Left ventricle myocardium superior (tissue), 1 donor: Measurements from ENCODE around the gene DOCK1. TPM values are rescaled to one million over a fixed set of nuclear protein-coding genes. Genes with fewer than 3 reads are reported as not detected.
"Not testable (repeated sequence)": the region's sequence is repeated elsewhere in the genome, so short reads cannot be mapped to it uniquely, and the experiment has no call there.

Experiments used
- ATAC-seq: fragments of 200-7000 bp; cut with Tn5 transposase; one replicate; pipeline ENCODE4 v1.9.1; 2020; ENCODE audit warnings: mild to moderate bottlenecking, moderate library complexity
- DNase-seq: peaks from one replicate; pipeline ENCODE4 v3.0.0-alpha.2; 2020
- intact Hi-C: fragments of 100-400 bp; cut with micrococcal nuclease; formaldehyde crosslinking; loops from one replicate; pipeline ENCODE4 v1.11.0; 2022
- total RNA-seq: library from RNA; stranded (reverse); fragmentation: NEBNext Ultra II Directional; extraction: Animal tissue kit (Norgen Biotek cat#: 25700); gene quantifications from one replicate; pipeline ENCODE4 v1.2.1, GENCODE V29; 2021
- donor health status: DM: no; HTN: yes; CAD: no; lungs with severe emphysema.

The DOCK1 gene
- total RNA-seq, 1 donor from 2014 or later, result 16.3 TPM

DNA sequence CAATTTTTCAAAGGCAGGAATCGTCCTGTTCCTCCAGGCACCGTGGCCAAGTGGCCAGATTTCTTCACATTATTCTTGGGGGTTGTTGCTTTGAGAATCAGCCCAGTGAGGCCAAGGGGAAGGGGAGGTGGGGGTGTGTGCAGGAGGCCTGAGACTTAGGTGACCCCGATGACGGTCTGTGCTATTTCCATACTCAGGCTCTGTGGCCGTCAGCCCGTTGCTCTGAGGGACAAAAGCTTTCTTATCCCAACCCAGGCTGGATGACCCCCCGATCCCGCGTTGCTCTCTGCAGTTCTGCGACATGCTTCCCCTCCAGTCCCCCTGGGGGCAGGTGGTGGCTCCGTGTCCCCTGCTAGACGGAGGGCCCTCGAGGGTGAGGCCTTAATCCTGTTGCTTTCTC, 14.2 kb downstream of the DOCK1 start:
- intact Hi-C loops, result no loop called here
- no peak for ATAC-seq
- DNase-seq, result no peak

DNA sequence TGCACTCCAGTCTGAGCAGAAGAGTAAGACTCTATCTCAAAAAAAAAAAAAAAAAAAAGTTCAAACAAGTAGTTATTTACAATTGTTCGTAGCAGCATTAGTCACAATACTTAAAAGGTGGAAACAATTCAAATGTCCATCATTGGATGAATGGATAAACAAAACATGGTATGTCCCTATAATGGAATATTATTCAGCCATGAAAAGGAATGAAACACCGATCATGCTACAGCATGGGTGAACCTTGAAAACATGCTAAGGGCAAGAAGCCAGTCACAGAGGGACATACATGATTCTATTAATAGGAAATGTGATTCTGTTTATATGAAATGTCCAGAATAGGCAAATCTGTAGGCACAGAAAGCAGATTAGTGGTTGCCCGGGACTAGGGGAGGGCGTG, 15.9 kb downstream of the DOCK1 start:
- ATAC-seq (no peak), DNase-seq (no peak)
- intact Hi-C loops, result no loop called here

GRCh38 chr10:126921974-126922525, 16.8 kb downstream of the DOCK1 start:
- ATAC-seq, result no peak
- intact Hi-C loops, result no loop called here
- no peak for DNase-seq

GRCh38 chr10:126924180-126924914, 19.1 kb downstream of the DOCK1 start:
- no peak for ATAC-seq
- intact Hi-C loops, result no loop called here
- no peak for DNase-seq

- intact Hi-C loops, result no loop called here
- ATAC-seq (no peak), DNase-seq (no peak)
Observed at GRCh38 chr10:126924915-126925300, 19.7 kb downstream of the DOCK1 start.

GRCh38 chr10:126926568-126926967, 21.3 kb downstream of the DOCK1 start:
- intact Hi-C loops, result no loop called here
- ATAC-seq, result no peak
- DNase-seq, result no peak

DNA sequence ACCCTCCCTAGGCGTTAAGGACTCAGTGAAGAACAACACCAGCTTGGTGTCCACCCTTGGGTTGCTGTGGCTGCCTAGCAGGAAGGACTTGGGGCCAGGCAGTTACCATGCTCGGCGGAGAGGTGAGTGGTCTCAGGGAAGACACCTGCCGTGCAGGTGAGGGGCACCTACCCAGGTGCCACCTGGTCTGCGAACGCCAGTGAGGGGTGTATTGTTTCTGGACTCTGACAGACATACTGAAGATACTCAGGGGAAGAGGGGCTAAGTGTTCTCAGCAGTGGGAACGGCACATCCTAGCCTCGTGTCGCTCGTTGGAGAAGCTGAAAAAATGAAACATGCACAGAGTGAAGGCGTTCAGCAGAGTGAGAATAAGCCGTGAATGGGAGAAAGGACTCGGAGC, 22.6 kb downstream of the DOCK1 start:
- DNase-seq, result no peak
- intact Hi-C loops, result no loop called here
- ATAC-seq, result no peak

GRCh38 chr10:126928274-126928673, 23.0 kb downstream of the DOCK1 start:
- peak; percentile 68 for ATAC-seq
- intact Hi-C loops, result no loop called here

DNA sequence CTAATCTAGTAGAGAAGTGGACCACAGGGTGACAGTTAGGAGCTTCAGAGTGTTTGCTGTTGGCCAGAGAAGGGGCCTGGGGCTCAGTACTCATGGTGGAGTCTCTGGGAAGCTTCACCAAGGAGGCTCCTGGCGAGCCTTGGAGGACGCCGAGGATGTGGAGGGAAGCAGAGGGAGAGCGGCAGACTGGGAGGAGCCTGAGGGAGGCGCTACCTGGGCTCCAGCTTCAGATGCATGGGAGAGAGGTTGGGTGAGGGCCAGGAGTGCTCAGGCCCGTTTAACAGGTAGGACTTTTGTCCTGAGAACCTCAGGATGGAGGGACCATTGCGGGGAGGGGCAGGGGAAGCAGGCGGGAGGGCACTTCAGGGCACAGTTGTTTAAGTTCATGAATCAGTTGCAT, 24.2 kb downstream of the DOCK1 start:
- DNase-seq (no peak), ATAC-seq (no peak)
- intact Hi-C loops, result no loop called here

More at GRCh38 chr10:126928274-126928673, 23.0 kb downstream of the DOCK1 start:
- DNase-seq, result peak; percentile 51

- no peak for ATAC-seq
- DNase-seq, result no peak
- intact Hi-C loops, result no loop called here
Observed at GRCh38 chr10:126930131-126930882, 25.1 kb downstream of the DOCK1 start.

- DNase-seq (no peak), ATAC-seq (peak; percentile 61)
- intact Hi-C loops, result no loop called here
Observed at GRCh38 chr10:126930883-126931503, 25.8 kb downstream of the DOCK1 start.

- peak; percentile 27 for ATAC-seq
Observed at GRCh38 chr10:126931544-126931943, 26.3 kb downstream of the DOCK1 start.

GRCh38 chr10:126932516-126932915, 27.3 kb downstream of the DOCK1 start:
- DNase-seq, result no peak
- ATAC-seq, result no peak
- intact Hi-C loops, result no loop called here

More at GRCh38 chr10:126931544-126931943, 26.3 kb downstream of the DOCK1 start:
- no peak for DNase-seq
- intact Hi-C loops, result no loop called here

DNA sequence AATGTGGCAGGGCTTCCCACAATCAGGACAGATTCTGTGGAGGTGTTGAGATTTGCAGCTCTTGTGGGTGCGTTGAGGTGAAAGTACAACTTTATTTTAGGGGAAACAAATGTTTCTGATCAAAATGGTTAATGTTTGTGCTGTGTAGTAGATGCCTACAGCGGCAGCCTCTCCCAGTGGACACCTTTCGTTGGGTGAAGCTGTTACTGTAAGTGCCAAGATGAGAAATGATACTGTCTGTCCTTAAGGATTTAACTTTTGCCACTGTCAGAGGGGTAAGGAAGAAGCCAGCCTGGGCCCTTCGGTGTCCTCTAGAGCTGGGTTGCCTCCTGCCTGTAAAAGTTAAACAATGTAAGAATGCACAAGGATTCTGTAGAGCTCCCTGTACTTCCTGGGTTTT, 27.9 kb downstream of the DOCK1 start:
- DNase-seq (no peak), ATAC-seq (no peak)
- intact Hi-C loops, result no loop called here

DNA sequence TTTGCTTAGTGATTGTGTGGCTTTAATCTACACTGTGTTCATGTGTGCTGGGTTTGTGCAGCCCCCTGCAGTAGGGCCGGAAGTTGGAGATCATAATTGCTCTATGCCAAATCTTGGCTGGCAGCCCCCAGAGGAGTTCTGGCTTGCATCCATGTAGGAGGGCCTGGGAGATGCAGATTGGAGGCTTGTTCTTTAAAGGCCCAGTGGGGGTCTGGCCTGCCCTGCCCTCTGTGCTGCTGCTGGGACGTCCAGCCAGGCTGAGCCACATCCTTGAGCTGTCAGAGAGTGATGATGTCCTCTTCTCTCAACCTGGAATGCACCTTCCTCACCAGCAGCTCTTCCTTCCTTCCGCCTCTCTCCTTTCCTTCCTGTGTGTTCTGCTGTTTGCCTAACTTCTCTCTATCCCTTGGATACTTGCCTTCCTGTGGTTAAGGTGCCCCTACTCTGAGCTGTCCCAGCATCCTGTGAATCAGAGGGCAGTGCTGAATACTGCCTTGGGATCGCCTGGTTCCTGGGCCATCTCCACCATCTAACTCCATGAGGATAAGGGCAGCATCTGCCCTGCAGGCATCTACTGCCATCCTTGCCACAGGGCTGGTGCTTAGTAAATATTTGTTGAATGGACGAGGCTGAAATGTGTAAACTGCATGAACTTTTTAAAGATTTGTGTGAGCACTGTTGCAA, 30.2 kb downstream of the DOCK1 start:
- intact Hi-C loops, result no loop called here
- no peak for ATAC-seq
- no peak for DNase-seq

DNA sequence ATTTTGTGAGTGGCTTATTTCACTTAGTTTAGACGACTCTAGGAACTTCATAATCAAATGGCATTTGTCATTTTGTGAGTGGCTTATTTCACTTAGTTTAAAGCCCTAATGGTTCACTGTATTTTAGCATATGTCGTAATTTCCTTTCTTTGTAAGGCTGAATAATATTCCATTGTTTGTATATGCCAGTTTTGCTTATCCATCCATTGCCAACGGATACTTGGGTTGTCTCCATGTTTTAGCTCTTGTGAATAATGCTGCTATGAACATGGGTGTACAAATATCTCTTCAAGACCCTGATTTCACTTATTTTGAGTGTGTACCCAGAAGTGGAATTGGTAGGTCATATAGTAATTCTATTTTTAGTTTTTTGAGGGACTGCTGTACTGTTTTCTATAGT, 31.8 kb downstream of the DOCK1 start:
- ATAC-seq, result no peak
- intact Hi-C loops, result no loop called here
- DNase-seq, result no peak

DNA sequence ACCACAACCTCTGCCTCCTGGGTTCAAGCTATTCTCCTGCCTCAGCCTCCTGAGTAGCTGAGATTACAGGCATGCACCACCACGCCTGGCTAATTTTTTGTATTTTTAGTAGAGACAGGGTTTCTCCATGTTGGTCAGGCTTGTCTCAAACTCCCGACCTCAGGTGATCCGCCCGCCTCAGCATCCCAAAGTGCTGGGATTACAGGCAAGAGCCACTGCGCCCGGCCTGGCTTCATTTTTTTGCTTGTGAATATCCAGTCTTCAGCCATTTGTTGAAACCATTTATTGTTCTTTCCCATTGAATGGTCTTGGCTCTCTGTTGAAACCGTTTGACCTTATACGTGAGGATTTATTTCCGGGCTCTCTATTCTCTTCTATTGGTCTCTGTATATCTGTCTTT, 32.9 kb downstream of the DOCK1 start:
- DNase-seq, intact Hi-C loops, ATAC-seq: not testable (repeated sequence)

GRCh38 chr10:126939706-126940105, 34.5 kb downstream of the DOCK1 start:
- intact Hi-C loops, result no loop called here
- DNase-seq (no peak), ATAC-seq (no peak)

GRCh38 chr10:126940670-126941310, 35.6 kb downstream of the DOCK1 start:
- intact Hi-C loops, result no loop called here
- no peak for DNase-seq
- no peak for ATAC-seq
